HG03460 (cell line): ENCODE measurements around the gene C9orf152.
"Not testable (repeated sequence)": the region's sequence is repeated elsewhere in the genome, so short reads cannot be mapped to it uniquely, and the experiment has no call there.

Experiments
- ATAC-seq: cut with Tn5 transposase; IDR thresholded peaks from one replicate; pipeline ENCODE4 v1.9.1; 2021; ENCODE audit not compliant: unreplicated experiment

Gene C9orf152, protein sequence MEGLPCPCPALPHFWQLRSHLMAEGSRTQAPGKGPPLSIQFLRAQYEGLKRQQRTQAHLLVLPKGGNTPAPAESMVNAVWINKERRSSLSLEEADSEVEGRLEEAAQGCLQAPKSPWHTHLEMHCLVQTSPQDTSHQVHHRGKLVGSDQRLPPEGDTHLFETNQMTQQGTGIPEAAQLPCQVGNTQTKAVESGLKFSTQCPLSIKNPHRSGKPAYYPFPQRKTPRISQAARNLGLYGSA

GRCh38 chr9:110208031-110208430 is at the start of gene C9orf152:
Gene C9orf152, minus strand, starts transcription at chr9:110208159. Its CDS starts 580 bp downstream, at chr9:110207579.
- ATAC-seq = no peak

- ATAC-seq = peak; percentile 0
Observed at GRCh38 chr9:110257097-110257841, 49.3 kb upstream of the C9orf152 start.

DNA sequence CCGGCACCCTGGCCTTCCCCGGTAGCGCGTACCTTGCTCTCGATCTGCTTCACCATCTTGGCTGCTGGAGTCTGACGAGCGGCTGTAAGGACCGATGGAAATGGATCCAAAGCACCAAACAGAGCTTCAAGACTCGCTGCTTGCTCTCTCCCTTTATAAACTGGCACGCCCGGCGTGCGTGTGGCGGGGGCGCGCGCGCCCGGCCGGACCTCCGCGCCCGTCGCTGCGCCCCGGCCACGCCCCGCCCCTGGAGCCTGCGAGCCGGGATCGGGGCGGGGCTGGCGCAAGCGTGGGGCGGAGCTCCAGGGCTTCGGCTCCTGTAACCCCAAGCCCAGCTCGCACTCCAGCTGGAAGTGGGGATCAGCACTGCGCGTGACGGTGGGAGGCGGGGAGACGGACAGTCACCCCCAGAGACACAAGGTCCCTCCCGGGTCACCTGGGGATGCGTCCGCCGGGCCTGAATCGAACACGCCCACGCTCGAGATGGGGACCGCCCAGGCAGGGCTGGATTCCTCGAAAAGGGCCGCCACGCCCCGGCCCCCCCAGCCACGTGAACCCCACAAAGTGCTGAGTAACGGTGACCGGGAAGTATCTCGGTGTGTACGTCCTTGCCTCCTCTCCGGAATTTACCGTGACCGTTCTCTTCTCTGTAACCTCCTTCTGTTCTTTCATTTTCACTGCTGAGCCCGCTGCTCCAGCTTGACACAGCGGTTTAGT is 48.6 kb upstream of the C9orf152 start, which contains the start of gene TXN:
Gene TXN, minus strand, starts transcription at position 128 of the 717 bp plus-strand sequence. Its CDS starts 72 bp downstream, at position 56.
- ATAC-seq = peak; percentile 62

DNA sequence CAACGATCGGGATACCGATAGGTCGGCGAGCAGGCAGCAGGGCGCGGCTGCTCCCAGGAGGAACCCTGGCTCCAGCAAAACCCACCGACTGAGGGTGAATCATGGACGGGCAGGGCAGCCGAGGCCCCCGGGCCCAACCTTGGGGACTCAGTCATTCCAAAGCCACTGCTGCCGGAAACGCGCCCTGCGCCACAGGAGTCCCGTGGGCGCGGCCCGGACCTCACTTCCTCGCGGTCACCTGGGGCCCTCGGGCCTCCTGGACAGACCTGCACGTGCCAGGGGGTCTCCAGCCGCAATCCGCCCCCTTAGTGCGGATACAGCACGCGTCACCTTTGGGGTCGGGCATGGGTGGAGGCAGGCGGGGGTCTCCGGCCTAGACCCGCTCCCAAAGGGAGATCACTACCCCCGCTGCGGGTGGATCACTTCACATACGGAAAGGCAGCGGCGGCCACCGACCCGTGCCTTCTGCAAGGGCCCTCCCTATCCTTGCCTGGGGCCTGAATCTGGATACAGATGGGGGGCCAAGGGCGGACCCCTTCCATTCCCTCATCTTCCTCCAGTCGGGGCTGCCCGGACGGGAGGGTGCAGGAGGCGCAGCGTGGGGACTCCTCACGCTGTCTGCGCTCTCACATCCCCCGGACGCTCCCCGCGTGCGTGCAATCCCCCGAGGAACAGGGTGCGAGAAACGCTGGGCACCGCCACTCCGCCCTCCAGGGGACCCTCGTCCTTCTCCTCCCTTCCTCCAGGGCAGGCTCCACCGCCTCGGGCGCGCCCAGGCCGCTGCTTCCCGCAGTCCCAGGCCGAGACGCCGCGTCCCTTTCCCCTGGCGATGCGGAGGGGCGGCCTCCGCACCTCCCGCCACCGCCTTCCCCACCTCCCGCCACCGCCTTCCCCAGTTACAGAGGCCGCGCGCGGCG is 47.8 kb upstream of the C9orf152 start:
- peak; percentile 31 for ATAC-seq

- no peak for ATAC-seq
Observed at GRCh38 chr9:110255034-110255462, 47.1 kb upstream of the C9orf152 start.

DNA sequence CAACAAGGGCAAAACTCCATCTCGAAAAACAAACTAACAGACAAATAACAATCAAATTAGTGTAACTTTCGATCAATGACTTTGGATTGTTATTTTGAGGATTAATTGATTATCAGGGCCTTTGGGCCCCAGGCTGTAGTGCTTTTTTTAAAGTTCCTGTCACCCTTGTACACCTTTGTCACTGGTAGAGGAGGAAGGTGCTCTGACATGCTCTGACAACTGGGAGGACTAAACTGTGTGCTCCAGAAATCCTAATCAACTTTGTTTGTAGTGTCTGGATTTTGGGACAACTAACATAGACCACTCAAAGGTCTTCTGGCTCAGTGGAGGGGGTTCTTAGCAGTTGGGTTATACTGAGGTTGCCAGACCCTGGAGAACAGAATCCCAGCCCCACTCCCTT is 46.5 kb upstream of the C9orf152 start:
- no peak for ATAC-seq

GRCh38 chr9:110252509-110253139 is 44.7 kb upstream of the C9orf152 start:
- ATAC-seq = no peak

- ATAC-seq = not testable (repeated sequence)
Observed at GRCh38 chr9:110251770-110252169, 43.8 kb upstream of the C9orf152 start.

DNA sequence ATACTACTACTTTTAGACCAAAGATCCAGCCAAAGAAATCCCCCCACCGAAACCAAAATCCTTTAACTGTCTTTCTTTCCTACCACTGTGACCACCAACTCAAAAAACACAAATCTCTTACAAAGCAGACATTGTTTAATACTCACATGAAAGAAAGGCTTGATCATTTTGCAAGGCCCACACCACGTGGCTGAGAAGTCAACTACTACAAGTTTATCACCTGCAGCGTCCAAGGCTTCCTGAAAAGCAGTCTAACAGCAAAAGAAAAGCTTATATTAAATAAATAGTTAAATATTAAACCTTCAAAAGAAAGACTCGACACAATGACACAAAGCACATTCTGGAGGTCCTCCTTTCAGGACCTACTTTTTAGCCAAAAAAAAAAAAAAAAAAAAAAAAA is 43.3 kb upstream of the C9orf152 start:
- ATAC-seq = no peak

GRCh38 chr9:110249603-110250002 is 41.6 kb upstream of the C9orf152 start:
- no peak for ATAC-seq

DNA sequence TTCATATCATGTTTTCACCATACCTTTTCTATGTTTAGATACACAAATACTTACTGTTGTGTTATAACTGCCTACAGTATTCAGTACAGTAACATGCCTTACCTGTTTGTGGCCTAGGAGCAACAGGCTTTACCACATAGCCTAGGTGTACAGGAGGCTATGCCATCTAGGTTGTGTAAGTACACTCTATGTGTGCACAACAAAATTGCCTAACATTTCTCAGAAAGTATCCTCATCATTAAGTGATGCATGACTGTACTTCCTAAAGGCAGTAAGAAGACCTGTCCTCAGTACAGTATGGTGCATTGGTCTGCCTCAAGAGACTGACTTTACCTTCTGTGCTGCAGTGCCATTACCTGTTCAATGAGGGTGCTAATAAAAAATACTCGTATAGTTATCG is 40.4 kb upstream of the C9orf152 start:
- no peak for ATAC-seq

DNA sequence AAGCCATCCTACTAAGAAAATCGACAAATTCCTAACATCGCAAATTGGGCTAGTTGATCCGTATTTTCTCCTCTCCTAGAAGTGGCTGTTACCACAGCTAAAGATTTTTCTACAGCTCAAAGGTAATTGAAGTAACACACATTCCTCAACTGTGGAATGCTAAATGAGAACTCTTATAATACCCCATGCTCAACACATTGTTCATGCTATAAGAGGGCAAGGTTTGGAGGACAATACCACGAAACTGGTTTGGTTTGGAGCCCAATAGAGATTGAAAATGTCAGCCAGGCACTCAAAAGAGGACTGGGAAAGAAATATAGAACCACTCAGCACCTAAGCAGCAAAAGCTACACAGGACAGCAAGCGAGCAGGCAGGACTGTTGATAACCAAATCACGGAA is 38.3 kb upstream of the C9orf152 start:
- ATAC-seq = no peak

GRCh38 chr9:110244616-110245015 is 36.7 kb upstream of the C9orf152 start:
- no peak for ATAC-seq

DNA sequence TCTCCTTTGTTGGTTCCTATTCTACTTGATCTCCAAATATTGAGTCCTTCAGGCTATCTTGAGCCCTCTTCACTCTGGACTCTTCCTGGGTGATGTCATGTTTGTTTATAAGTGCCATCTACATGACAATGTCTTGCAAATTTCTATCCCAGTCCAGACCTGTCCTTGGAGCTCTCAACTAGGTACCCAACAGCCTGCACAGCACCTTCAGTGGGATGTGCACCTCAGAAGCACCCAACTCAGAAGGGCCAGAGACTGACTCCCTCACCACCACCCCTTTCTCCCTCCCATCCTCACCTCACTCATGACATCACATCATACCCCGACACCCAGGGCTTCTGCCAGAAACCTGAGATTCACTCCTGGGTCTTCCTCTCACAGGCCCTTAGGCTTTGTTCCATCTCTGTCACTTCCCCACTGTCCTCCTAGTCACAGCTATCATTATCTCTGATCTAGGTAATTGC is 33.9 kb upstream of the C9orf152 start:
- ATAC-seq = no peak

GRCh38 chr9:110241260-110241857 is 33.4 kb upstream of the C9orf152 start:
- no peak for ATAC-seq

GRCh38 chr9:110240198-110240597 is 32.2 kb upstream of the C9orf152 start:
- no peak for ATAC-seq

DNA sequence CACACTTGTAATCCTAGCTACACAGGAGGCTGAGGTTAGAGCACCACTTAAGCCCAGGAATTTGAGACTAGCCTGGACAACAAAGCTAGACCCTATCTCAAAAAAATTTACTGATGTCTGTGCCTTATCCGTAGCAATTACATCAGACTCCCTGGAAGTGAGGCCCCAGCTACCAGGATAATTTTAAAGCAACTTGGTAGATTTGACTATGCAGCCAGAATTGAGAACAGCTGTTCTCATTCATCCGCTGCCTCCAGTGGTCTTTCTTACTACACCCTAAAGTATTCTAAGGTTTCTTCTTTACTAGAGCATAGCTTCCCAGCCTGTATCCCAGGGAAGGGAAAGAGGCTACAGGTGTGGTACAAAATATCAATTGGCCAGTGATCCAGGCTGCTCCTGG is 20.4 kb upstream of the C9orf152 start:
- no peak for ATAC-seq

- ATAC-seq = no peak
Observed at GRCh38 chr9:110224583-110224982, 16.6 kb upstream of the C9orf152 start.

- ATAC-seq = no peak
Observed at GRCh38 chr9:110220809-110221208, 12.8 kb upstream of the C9orf152 start.

DNA sequence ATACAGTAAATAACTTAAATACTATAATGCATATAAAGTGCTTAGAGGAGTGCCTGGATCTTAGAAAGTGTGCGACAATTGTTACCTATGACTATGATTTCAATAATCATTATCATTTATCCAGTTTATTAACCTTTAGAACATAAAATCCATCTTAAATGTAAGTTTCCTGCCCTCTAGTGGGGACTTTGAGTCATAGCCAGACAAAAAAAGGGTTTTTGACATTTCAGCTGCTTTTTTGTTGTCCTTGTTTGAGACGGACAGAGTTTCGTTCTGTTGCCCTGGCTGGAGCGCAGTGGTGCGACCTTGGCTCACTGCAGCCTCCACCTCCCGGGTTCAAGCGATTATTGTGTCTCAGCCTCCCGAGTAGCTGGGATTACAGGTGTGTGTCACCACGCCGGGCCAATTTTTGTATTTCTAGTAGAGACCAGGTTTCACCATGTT is 9.7 kb upstream of the C9orf152 start:
- ATAC-seq = no peak
